ENCODE data around the gene TTK.

TTK gene

DNA sequence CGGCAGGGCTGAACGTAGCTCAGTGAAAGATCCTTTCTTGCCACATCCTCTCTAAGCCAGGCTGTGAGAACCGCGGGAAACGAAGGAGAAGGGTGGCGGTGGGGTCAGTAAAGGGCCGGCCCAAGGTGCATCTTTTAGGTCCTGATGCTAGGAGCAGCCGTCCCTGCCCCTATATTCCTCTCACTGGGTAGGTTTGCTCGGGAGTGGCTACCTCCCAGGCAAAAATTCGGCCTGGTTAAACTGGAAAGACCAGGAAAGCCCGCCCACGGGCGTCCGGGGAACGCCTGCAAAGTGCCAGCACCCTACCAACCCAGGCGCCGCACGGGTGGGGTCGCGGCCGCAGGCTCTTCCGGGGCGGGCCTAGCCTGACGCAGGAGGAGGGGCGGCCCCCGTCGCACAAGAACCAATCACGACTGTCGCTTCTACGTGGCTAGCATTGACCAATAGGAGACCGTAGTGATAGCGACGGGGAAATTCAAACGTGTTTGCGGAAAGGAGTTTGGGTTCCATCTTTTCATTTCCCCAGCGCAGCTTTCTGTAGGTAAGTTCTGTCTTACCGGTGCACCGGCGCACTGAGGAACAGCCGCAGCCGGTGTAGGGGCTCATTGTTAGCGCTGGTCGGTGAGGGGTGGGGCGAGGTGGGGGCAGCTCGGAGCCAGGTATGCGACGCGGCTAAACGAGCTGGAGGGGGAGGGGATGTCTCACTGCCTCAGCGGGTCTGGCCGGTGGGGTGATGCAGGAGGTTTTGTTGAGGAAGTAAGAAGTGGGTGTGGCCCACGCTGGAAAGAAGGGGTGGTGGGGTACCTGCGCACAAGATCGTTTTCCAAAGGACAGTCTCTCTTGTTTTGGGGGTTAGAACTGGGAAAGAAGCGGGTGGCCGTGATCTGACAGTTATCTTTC, at the start of gene TTK:
Gene TTK, plus strand, starts transcription at position 477 of the 900 bp plus-strand sequence. CDS start 1,195 bp downstream, outside the sequence.
- peak; percentile 92 for DNase-seq (ENCODE audit: low spot score)
- H3K27ac ChIP-seq = peak within 1 kb of the TSS; percentile 48 to 89
- TF ChIP-seq CTCF (IDR thresholded peaks at IDR 0.05) = no peak
- peak within 1 kb of the TSS; percentile 80 for H3K4me3 ChIP-seq

GRCh38 chr6:79954849-79955248, 49.6 kb upstream of the TTK start:
- Histone ChIP-seq H3K27ac (no peak overlapping the region), H3K4me3 (no peak overlapping the region)
- TF ChIP-seq CTCF (IDR thresholded peaks at IDR 0.05) = no peak
- no peak for DNase-seq (ENCODE audit: low spot score)

- no peak for TF ChIP-seq CTCF (IDR thresholded peaks at IDR 0.05)
These were observed 39.8 kb upstream of the TTK start for GRCh38 chr6:79964607-79965081.

DNA sequence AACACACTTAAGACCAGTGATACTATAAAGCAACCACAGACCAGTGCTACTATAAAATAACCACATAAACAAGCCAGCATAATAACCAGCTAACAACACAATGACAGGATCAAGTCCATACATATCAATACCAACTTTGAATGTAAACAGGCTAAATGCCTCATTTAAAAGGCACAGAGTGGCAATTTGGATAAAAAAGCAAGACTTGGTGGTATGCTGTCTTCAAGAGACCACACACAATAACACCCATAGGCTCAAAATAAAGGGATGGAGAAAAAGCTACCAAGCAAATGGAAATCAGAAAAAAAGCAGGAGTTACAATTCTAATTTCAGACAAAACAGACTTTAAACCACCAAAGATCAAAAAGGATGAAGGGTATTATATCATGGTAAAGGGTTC, 37.3 kb upstream of the TTK start:
- no peak for DNase-seq (ENCODE audit: low spot score)
- TF ChIP-seq CTCF (IDR thresholded peaks at IDR 0.05) = no peak
- H3K27ac ChIP-seq = no peak overlapping the region
- no peak overlapping the region for H3K4me3 ChIP-seq

More at GRCh38 chr6:79964607-79965081, 39.8 kb upstream of the TTK start:
- DNase-seq (ENCODE audit: low spot score) = no peak
- no peak overlapping the region for H3K27ac ChIP-seq
- H3K4me3 ChIP-seq = no peak overlapping the region

DNA sequence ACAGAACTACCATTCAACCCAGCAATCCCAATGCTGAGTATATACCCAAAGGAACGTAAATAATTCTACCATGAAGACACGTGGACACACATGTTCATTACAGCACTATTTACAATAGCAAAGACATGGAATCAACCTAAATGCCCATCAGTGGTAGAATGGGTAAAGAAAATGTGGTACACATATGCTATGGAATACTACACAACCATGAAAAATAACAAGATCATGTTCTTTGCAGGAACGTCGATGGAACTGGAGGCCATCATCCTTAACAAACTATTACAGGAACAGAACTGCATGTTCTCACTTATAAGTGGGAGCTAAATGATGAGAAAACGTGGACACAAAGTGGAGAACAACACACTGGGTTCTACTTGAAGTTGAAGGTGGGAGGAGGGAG, 34.7 kb upstream of the TTK start:
- no peak for DNase-seq (ENCODE audit: low spot score)
- H3K4me3 ChIP-seq = no peak overlapping the region
- TF ChIP-seq CTCF (IDR thresholded peaks at IDR 0.05) = no peak
- no peak overlapping the region for H3K27ac ChIP-seq

DNA sequence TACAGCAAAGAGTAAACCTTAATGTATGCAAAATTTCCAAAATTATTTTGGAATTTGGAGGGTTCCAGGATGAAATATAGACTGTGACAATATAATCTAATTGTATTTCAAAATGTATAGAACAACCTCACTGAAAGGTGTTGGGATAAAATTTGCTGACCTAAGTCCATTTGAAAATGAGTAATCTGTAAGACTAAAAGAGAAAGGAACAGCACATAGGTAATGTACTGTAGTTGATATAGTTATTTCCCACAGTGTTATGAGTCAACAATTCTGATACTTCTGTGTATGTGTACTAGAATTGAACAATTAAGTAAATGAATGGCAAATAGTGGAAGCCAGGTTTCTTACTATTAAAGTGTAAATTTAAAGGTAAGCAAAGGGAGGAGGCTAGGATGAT, 33.3 kb upstream of the TTK start:
- no peak for DNase-seq (ENCODE audit: low spot score)
- no peak overlapping the region for H3K4me3 ChIP-seq
- no peak overlapping the region for H3K27ac ChIP-seq
- no peak for TF ChIP-seq CTCF (IDR thresholded peaks at IDR 0.05)

DNA sequence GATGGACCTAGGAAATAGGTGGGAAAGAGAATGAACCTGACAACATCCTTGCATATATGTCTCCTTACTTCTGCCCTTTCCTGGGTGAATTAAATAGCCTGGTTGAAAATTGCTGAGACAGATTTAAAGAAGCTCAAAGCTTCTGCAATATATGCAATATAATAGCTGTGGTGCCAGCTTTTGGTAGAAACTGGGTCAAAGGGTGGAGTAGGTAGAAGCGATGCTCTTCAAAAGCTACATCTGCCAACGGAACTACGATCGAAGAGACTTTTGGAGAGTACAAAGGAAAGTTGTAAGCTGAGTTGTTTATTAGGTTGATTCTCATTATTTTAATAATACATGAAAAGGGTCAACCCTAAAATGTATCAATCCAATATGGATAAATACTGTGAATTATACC, 22.8 kb upstream of the TTK start:
- TF ChIP-seq CTCF (IDR thresholded peaks at IDR 0.05) = no peak
- Histone ChIP-seq H3K4me3 (no peak overlapping the region), H3K27ac (no peak overlapping the region)
- no peak for DNase-seq (ENCODE audit: low spot score)
